Ovary (tissue), 9 donors: ENCODE results near the gene MEF2D. TPM values are rescaled to one million over a fixed set of nuclear protein-coding genes. Genes with fewer than 3 reads are reported as not detected.
A peak's percentile ranks its signal among the peaks of the same experiment; 100 is the strongest.

Source experiments
- DNase-seq, 5 donors: peaks; one replicate each; pipeline ENCODE4 v3.0.0-alpha.2; 2019 to 2020
- H3K27ac ChIP-seq, 2 donors: fragments of 200-600 bp; one replicate each; pipeline versions ENCODE4 v1.5.1 to v1.8.0; 2019 to 2022
- H3K27me3 ChIP-seq: fragments of 200-600 bp; one replicate; pipeline ENCODE4 v1.8.0; 2022
- H3K36me3 ChIP-seq: fragments of 200-600 bp; sonication (generic); one replicate; pipeline ENCODE4 v1.5.1; 2019
- H3K4me1 ChIP-seq: one replicate; pipeline ENCODE4 v1.8.1; 2013; ENCODE audit warnings: mild to moderate bottlenecking, moderate library complexity; ENCODE audit not compliant: insufficient read depth
- H3K4me3 ChIP-seq: fragments of 200-600 bp; sonication (generic); one replicate; pipeline ENCODE4 v1.5.1; 2017
- H3K9me3 ChIP-seq, 2 donors: fragments of 200-600 bp in 1 of 2; sonication (generic) in 1 of 2; one replicate each; pipeline versions ENCODE4 v1.5.1 to v1.8.1; 2013 to 2019; ENCODE audit warnings: mild to moderate bottlenecking in 1 of 2, moderate library complexity in 1 of 2
- EP300 ChIP-seq: sonication (generic); formaldehyde crosslinking; IDR thresholded peaks from one replicate; pipeline ENCODE4 v1.6.1; 2017; ENCODE audit warnings: antibody characterized with exemption
- POLR2A ChIP-seq: fragments of 450-650 bp; IDR thresholded peaks from one replicate; pipeline ENCODE4 v1.6.1; 2017; ENCODE audit warnings: antibody characterized with exemption, mild to moderate bottlenecking, moderate library complexity
- WGBS, 3 donors: extraction: QIAGEN DNeasy Blood & Tissue Kit in 1 of 3; methylation state at CpG; one replicate each; pipeline versions ENCODE4 v1.1.5 to v1.1.7; 2013 to 2017; 5-methylcytosine and 5-hydroxymethylcytosine counted together
- intact Hi-C, 4 donors: fragments of 100-400 bp; cut with DNase I; formaldehyde crosslinking; loops; one replicate each; pipeline versions ENCODE4 v1.11.0 to v1.15.1; 2022 to 2023
- polyA plus RNA-seq, 2 donors: library from polyadenylated mRNA; stranded (reverse); fragments of 200-250 nt in 1 of 2; fragments of 350-450 nt in 1 of 2; fragmentation: Illumina TruSeq in 1 of 2; extraction: RNeasy Lipid Tissue Mini Kit (QIAGEN cat#74804) in 1 of 2; gene quantifications; one replicate each; pipeline ENCODE4 v1.2.3, GENCODE V29; 2013 to 2014
- total RNA-seq, 7 donors: library from RNA; depleted of rRNA in 2 of 7; stranded (reverse); fragments of >200 nt in 2 of 7; fragmentation: NEBNext Ultra II Directional in 3 of 7; extraction: Animal tissue kit (Norgen Biotek cat#: 25700) in 3 of 7; gene quantifications; one replicate each; pipeline versions ENCODE4 v1.1.0 to v1.2.4, GENCODE V29; 2016 to 2023
- TF ChIP-seq, protein P1 (sequence below), 3 donors: fragments of 450-650 bp in 2 of 3; fragments of 200-600 bp in 1 of 3; IDR thresholded peaks; one replicate each; pipeline versions ENCODE4 v1.5.1 to v1.8.0; 2016 to 2022; ENCODE audit warnings: antibody characterized with exemption in 3 of 3, mild to moderate bottlenecking in 1 of 3
- donor health status: DM: no; HTN: no; CAD: no; lungs with moderate emphysema.
- donor health status: DM: no; HTN: no; CAD: no.
- donor health status: Bipolar disorder and iron deficiency.
- donor health status: DM: yes; HTN: yes; CAD: no.
- donor health status: DM: no; HTN: no; CAD: no.
- donor health status: DM: yes; HTN: yes; CAD: no.

MEF2D gene
- total and polyA plus RNA-seq, 9 donors: 30.0 to 96.6 (median 57.6) TPM

DNA sequence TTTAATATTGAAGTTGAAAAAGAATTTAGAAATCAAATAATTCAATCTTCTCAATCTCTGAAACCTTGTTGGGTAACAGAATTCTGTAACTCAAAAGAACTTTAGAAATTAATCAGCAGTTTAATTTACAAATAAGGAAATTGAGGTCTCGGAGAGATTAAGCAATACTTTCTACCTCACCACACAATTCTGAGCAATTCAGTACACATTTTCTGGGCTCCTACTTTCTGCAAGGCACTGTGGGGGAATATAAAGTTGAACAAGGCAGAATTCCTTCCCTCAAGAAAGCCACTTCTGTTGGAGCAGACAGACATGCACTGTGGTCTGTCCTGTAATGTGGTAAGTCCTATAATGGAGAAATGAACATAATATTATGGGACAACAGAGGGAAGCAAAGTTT is 47.7 kb downstream of the MEF2D start:
- TF ChIP-seq, protein P1, sequence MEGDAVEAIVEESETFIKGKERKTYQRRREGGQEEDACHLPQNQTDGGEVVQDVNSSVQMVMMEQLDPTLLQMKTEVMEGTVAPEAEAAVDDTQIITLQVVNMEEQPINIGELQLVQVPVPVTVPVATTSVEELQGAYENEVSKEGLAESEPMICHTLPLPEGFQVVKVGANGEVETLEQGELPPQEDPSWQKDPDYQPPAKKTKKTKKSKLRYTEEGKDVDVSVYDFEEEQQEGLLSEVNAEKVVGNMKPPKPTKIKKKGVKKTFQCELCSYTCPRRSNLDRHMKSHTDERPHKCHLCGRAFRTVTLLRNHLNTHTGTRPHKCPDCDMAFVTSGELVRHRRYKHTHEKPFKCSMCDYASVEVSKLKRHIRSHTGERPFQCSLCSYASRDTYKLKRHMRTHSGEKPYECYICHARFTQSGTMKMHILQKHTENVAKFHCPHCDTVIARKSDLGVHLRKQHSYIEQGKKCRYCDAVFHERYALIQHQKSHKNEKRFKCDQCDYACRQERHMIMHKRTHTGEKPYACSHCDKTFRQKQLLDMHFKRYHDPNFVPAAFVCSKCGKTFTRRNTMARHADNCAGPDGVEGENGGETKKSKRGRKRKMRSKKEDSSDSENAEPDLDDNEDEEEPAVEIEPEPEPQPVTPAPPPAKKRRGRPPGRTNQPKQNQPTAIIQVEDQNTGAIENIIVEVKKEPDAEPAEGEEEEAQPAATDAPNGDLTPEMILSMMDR (IDR thresholded peaks at IDR 0.05): no peak
- TF ChIP-seq EP300: no peak
- TF ChIP-seq POLR2A: no peak
- Histone ChIP-seq H3K4me1 (no peaks in the 10 kb centered on the region), H3K27ac (no peak overlapping the region), H3K27me3 (no peaks in the 10 kb centered on the region), H3K36me3 (no peaks in the 10 kb centered on the region), H3K4me3 (no peak overlapping the region), H3K9me3 (no peaks in the 10 kb centered on the region)
- no peak for DNase-seq
- intact Hi-C loops: no loop called here
- 82 to 86% (median 85%) methylated on average over 1 of the region's 1 CpG for WGBS, 3 donors

DNA sequence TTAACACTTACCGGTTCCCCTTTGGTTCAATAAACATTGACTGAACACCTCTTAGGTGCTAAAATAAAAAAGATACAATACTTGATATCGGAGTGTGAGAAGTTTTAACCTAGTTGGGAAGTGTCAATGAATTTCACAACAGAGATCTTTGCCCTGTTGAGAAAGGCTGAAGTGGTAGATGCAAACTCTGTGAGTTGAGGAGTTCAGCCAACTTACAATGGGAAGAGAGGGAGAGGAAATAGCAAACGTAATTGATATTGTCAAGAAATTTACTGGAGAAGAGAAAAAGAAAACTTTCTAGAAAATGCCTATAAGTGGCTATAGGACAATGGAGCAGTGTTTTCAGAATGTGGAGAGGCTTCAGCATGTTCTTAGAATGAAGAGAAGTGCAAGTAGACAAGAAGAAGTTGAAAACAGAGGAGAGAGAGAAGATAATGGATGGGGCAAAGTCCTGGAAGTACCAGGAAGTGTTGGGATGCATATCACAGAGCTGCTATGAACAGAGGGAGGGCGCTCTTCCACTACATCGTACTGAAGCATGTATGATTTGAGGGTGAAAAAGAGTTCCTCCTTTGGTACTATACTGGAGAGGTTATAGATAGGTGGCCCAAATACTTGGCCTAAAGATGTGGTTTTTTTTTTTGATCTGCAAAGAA is 48.9 kb downstream of the MEF2D start:
- Histone ChIP-seq H3K36me3 (no peaks in the 10 kb centered on the region), H3K27ac (no peak overlapping the region), H3K4me3 (no peak overlapping the region), H3K4me1 (no peaks in the 10 kb centered on the region), H3K9me3 (no peaks in the 10 kb centered on the region), H3K27me3 (no peaks in the 10 kb centered on the region)
- TF ChIP-seq EP300 (no peak), POLR2A (no peak)
- TF ChIP-seq, protein P1 (IDR thresholded peaks at IDR 0.05): no peak
- DNase-seq: no peak
- 69 to 72% (median 69%) methylated on average over 5 of the region's 5 CpGs for WGBS, 3 donors
- intact Hi-C loops: no loop called here

DNA sequence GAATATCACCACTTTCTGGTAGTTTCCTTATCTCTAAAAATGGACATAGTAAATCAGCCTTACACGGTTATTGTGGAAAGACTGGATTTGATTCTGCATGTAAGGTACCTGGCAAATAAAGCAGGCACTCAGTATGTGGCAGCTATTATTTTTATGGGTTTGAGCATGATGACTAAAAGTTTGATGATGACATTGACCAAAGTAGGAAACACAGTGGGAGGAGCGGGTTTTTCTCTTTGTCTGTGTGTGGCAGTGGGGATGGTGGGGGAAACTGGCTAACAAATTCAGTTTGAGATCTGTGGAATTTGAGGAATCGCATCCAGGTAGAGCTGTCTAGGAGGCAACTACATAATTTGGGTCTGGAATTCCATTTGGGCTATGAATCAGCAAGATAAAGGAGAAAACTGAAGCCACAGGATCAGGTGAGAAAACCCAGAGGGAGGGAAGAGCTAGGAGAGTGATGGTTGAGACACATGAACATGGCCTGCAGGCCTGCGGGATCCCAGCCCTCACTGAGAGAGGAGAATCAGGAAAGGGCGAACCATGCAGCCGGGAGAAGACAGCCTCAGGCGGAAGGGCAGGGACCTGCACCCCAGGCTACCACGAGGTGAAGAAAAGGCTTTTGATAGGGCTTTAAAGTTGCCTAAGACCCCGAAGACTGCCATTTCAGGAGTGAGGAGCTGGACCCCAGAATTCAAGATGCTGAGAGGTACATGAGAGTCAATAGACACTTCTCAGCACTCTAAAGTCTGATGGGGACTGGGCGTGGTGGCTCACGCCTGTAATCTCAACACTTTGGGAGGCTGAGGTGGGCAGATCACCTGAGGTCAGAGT is 52.2 kb downstream of the MEF2D start:
- no peaks in the 10 kb centered on the region for H3K36me3 ChIP-seq
- no peaks in the 10 kb centered on the region for H3K27me3 ChIP-seq
- no peak overlapping the region for H3K4me3 ChIP-seq
- WGBS, 3 donors: 78 to 81% (median 81%) methylated on average over 11 of the region's 11 CpGs
- no peak for TF ChIP-seq EP300
- H3K9me3 ChIP-seq: no peaks in the 10 kb centered on the region
- intact Hi-C loops: loop anchor here in 3 of 4 donors (5.0 to 10.0 kb wide), 4 partner anchors 61 to 149 kb away; no protein-coding TSS in a partner anchor
- no peak for DNase-seq
- H3K4me1 ChIP-seq: no peaks in the 10 kb centered on the region
- H3K27ac ChIP-seq: no peak overlapping the region

DNA sequence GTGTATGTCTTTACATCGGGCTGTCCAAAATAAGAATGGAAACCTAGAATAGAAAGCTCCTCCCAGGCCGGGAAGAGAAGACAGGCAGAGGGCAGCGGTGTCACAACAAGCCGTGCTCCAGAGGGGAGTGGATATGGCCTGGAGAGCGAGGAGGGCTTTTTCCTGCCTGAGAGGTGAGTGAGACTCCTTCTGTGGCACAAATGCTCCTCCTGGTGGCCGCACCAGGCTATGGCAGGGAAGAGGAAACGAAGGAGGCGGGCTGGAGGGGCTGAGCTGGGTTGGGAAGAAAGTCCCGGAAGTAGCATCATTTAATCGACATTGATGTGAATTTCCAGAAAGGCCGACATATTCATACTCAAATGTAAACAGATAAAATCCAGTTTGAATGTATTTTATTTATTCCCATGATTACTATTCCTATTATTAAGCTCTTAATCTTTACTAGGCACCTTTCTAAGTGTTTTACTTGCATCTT is 54.7 kb downstream of the MEF2D start:
- DNase-seq: peak; percentile 66 to 87 (median 82)
- 2 to 3% (median 3%) methylated on average over 11 of the region's 11 CpGs for WGBS, 3 donors
- no peak overlapping the region for H3K4me3 ChIP-seq
- H3K9me3 ChIP-seq: no peaks in the 10 kb centered on the region
- no peaks in the 10 kb centered on the region for H3K4me1 ChIP-seq
- H3K27ac ChIP-seq: no peak overlapping the region
- no peaks in the 10 kb centered on the region for H3K27me3 ChIP-seq
- no peaks in the 10 kb centered on the region for H3K36me3 ChIP-seq
- TF ChIP-seq, protein P1 (IDR thresholded peaks at IDR 0.05): peak; percentile 81 to 84 (median 82)
- TF ChIP-seq EP300: no peak
- no peak for TF ChIP-seq POLR2A
- intact Hi-C loops: loop anchor here (1.0 to 10.0 kb wide), 6 partner anchors 59 to 151 kb away; no protein-coding TSS in a partner anchor
